GM19193 (cell line): ENCODE results near the gene GPR32.

ENCODE experiments used
- POLR2A ChIP-seq: IDR thresholded peaks from 4 replicates; pipeline ENCODE4 v1.6.1; 2011; ENCODE audit not compliant: insufficient read depth, insufficient read length; ENCODE audit errors: extremely low read depth

GPR32 gene

GRCh38 chr19:50778906-50779430 lies 8.7 kb downstream of the GPR32 start:
- TF ChIP-seq POLR2A, result no peak

GRCh38 chr19:50779504-50780457 lies 9.5 kb downstream of the GPR32 start:
- no peak for TF ChIP-seq POLR2A

GRCh38 chr19:50780753-50781435 lies 10.6 kb downstream of the GPR32 start:
- TF ChIP-seq POLR2A, result no peak

- no peak for TF ChIP-seq POLR2A
Measured at GRCh38 chr19:50784710-50785109, 14.4 kb downstream of the GPR32 start.

- no peak for TF ChIP-seq POLR2A
Measured at GRCh38 chr19:50785329-50785728, 15.1 kb downstream of the GPR32 start.

GRCh38 chr19:50790396-50790795 lies 20.1 kb downstream of the GPR32 start, which contains the start of gene ACP4:
Gene ACP4, plus strand, starts transcription at chr19:50790415. Its CDS starts 0 bp downstream, at chr19:50790415.
- no peak for TF ChIP-seq POLR2A

GRCh38 chr19:50790922-50791467 lies 20.7 kb downstream of the GPR32 start:
- no peak for TF ChIP-seq POLR2A

- no peak for TF ChIP-seq POLR2A
Measured at GRCh38 chr19:50791594-50792271, 21.5 kb downstream of the GPR32 start.

- TF ChIP-seq POLR2A, result peak; percentile 10
Measured at GRCh38 chr19:50792272-50793250, 22.3 kb downstream of the GPR32 start.

- peak; percentile 7 for TF ChIP-seq POLR2A
Measured at GRCh38 chr19:50793558-50794065, 23.3 kb downstream of the GPR32 start.

GRCh38 chr19:50794074-50794875 lies 24.0 kb downstream of the GPR32 start:
- peak; percentile 34 for TF ChIP-seq POLR2A

- peak; percentile 56 for TF ChIP-seq POLR2A
Measured at GRCh38 chr19:50794876-50795663, 24.8 kb downstream of the GPR32 start.
